ENCODE results near the gene PTPRN2. TPM values are rescaled to one million over a fixed set of nuclear protein-coding genes. Genes with fewer than 3 reads are reported as not detected.

The PTPRN2 gene
- total RNA-seq, 1 donor from 2014 or later, result 32.2 TPM

DNA sequence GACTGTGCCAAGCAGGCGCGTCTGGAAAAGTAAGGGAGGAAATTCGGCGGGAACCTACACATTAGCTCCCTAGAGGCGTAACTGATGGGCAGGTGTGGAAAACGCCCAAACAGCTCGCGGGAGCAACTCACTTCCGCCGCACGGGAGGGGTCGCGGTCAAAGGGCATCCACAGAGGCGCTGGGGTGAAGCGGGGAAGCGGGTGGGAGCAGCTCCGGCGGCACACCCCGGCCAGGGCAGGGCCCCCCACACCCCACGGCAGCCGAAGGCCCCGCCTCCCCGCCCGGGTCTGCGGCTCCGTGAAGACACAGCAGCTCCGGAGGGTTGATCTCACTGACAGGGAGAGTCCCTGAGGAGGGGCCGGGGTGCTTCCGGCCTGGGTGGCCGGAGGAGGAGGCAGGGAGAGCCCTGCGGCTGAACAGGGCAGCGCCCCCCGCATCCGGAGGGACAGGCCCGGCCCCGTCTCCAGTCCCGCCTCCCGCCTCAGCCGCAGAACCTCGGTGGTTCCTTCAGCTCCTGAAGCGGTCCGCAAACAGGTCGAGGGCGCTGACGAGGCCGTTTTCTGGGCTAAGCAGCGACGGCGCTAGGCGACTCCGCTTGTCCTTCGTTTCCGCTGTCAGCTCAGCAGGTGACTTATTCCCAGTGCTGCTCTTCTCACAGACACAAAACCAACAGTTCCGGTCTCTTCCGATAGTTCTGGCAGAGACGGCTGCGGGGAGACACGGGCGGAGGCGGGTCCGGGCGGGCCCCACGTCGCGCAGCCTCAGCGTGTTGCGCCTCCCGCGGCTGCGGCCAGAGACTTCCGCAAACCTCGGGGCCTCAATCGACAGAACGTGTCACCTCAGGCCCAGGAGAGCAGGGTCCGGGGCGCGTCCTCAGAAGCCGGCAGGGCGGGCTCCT, 974.7 kb downstream of the PTPRN2 start:
- no peak for TF ChIP-seq CTCF (conservative IDR thresholded peaks at IDR 0.05)
- Mint-ChIP-seq H3K27ac (ENCODE audit: unreplicated experiment) (no peak overlapping the region), H3K27me3 (ENCODE audit: low read depth) (no peaks in the 10 kb centered on the region), H3K4me3 (no peak overlapping the region), H3K4me1 (no peaks in the 10 kb centered on the region), H3K9me3 (no peaks in the 10 kb centered on the region), H3K36me3 (ENCODE audit: low read depth) (peaks cover 19% of the 10 kb centered on the region)
- DNase-seq (ENCODE audit: low read depth, low spot score), result no peak

GRCh38 chr7:157612009-157612663, 975.5 kb downstream of the PTPRN2 start:
- no peak overlapping the region for H3K27ac Mint-ChIP-seq (ENCODE audit: unreplicated experiment)
- no peaks in the 10 kb centered on the region for H3K9me3 Mint-ChIP-seq
- no peaks in the 10 kb centered on the region for H3K27me3 Mint-ChIP-seq (ENCODE audit: low read depth)
- no peak for DNase-seq (ENCODE audit: low read depth, low spot score)
- H3K36me3 Mint-ChIP-seq (ENCODE audit: low read depth), result peaks cover 16% of the 10 kb centered on the region
- TF ChIP-seq CTCF (conservative IDR thresholded peaks at IDR 0.05), result no peak
- no peaks in the 10 kb centered on the region for H3K4me1 Mint-ChIP-seq
- no peak overlapping the region for H3K4me3 Mint-ChIP-seq

- no peak overlapping the region for H3K27ac Mint-ChIP-seq (ENCODE audit: unreplicated experiment)
- peaks cover 3% of the 10 kb centered on the region for H3K27me3 Mint-ChIP-seq (ENCODE audit: low read depth)
- TF ChIP-seq CTCF (conservative IDR thresholded peaks at IDR 0.05), result no peak
- no peaks in the 10 kb centered on the region for H3K9me3 Mint-ChIP-seq
- no peak overlapping the region for H3K4me3 Mint-ChIP-seq
- H3K4me1 Mint-ChIP-seq, result peaks cover 5% of the 10 kb centered on the region
- H3K36me3 Mint-ChIP-seq (ENCODE audit: low read depth), result peaks cover 18% of the 10 kb centered on the region
- DNase-seq (ENCODE audit: low read depth, low spot score), result no peak
Measured at GRCh38 chr7:157611341-157611740, 976.3 kb downstream of the PTPRN2 start.

- no peak for TF ChIP-seq CTCF (conservative IDR thresholded peaks at IDR 0.05)
- Mint-ChIP-seq H3K4me1 (peaks cover 5% of the 10 kb centered on the region), H3K4me3 (no peak overlapping the region), H3K36me3 (ENCODE audit: low read depth) (peaks cover 18% of the 10 kb centered on the region), H3K9me3 (no peaks in the 10 kb centered on the region), H3K27me3 (ENCODE audit: low read depth) (peaks cover 3% of the 10 kb centered on the region), H3K27ac (ENCODE audit: unreplicated experiment) (no peak overlapping the region)
- no peak for DNase-seq (ENCODE audit: low read depth, low spot score)
Measured at GRCh38 chr7:157610671-157611295, 976.8 kb downstream of the PTPRN2 start.

DNA sequence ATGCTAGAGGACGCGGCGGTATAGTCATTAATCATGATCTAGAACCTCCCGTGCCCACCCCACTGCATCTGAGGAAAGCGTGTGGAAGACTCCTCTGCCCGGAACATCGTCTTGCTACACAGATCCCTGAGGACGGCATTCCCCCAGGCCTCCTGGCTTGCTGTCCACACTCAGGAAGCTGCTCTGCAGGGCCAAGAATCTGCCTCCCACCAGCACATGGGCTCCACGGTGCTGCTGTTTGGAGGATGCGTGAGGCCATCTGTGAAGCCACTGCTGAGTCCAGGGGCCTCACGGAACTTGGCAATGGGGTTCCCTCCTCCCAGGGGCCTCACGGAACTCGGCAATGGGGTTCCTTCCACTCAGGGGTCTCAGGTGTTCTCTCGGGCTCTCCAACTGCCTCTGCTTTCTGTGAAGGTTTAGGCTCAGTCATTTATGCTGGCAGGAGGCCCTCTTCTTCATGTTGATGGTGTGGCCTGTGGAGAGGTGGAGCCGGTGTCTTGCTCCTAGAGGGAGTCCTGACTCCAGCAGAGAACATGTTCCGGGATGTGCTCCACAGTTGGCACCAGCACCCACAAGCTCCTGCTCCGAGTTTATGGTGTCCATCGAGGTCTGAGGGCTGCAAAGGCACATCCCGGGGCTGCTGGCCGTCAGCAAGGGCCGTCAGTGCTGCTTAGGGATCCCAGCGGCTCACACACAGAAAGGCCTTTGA, 977.5 kb downstream of the PTPRN2 start:
- H3K9me3 Mint-ChIP-seq, result no peaks in the 10 kb centered on the region
- peaks cover 5% of the 10 kb centered on the region for H3K4me1 Mint-ChIP-seq
- H3K36me3 Mint-ChIP-seq (ENCODE audit: low read depth), result peaks cover 18% of the 10 kb centered on the region
- no peak for TF ChIP-seq CTCF (conservative IDR thresholded peaks at IDR 0.05)
- H3K27me3 Mint-ChIP-seq (ENCODE audit: low read depth), result peaks cover 3% of the 10 kb centered on the region
- peak overlapping the region; percentile 62 for H3K27ac Mint-ChIP-seq (ENCODE audit: unreplicated experiment)
- no peak for DNase-seq (ENCODE audit: low read depth, low spot score)
- no peak overlapping the region for H3K4me3 Mint-ChIP-seq
